ENCODE data around the gene ARHGAP27.

GRCh38 chr17:45409659-45410076 lies 23.0 kb downstream of the ARHGAP27 start:
- no peak for TF ChIP-seq EZH2 (IDR thresholded peaks at IDR 0.05; ENCODE audit: borderline replicate concordance, low read depth, low read length, poor library complexity, severe bottlenecking)
- TF ChIP-seq CTCF (conservative IDR thresholded peaks at IDR 0.05; ENCODE audit: low read depth, low read length): no peak
